Measurements from ENCODE around the gene TCL1A.

The TCL1A gene

DNA sequence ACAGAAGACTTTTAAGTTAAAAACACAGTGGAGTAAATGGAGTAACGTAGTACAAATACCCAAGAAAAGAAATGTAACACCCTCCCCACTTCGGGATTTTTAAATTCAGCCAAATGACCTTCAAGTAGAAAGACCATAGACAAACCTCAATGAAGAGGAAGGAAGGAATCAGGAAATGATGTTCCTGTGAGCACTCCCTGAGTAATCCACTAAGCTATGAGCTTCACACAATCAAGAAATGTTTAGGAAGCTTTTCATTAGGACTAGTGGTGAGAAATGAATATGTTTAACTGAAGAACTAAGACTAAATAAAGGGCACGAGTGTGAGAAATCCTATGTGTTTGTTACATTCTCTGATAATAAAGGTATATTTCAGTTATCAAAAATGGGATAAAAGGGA lies 10.1 kb downstream of the TCL1A start:
- no peak for DNase-seq

DNA sequence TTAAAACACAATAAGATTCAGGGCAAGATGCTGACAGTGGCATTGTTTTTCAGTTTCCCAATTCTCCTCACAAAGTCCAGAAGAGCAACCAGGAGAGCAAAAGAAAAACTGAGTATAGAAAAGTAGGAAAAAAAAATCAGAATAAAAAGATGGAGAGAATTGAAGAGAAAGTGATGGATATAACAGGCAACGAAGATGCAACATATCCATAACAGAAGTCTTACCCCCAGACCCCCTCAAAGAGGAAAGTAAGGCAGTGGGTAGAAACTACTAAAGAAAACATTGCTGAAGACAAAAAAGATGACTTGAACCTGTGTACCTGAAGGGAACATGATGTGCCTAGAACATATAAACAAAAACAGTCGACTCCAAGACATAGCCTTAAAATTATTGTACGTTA lies 10.6 kb downstream of the TCL1A start:
- no peak for DNase-seq

DNA sequence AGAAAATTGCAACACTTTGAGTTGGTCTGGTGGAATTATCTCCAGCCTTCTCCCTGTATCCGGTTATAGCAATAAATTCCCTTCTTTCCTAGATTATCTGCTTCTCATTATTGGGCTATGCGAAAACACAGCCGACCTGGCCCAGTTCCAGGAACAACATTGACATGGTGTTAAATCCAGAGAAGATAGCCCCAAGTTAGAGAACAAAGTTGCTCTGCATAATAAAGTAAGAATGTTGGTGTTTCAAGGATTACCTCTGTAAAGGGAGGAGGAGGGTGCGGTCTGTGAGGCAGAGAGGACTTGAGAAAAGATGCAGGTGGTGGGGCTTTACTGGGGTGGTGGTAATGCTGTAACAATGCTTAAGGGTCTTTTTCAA lies 12.1 kb downstream of the TCL1A start:
- no peak for DNase-seq

DNA sequence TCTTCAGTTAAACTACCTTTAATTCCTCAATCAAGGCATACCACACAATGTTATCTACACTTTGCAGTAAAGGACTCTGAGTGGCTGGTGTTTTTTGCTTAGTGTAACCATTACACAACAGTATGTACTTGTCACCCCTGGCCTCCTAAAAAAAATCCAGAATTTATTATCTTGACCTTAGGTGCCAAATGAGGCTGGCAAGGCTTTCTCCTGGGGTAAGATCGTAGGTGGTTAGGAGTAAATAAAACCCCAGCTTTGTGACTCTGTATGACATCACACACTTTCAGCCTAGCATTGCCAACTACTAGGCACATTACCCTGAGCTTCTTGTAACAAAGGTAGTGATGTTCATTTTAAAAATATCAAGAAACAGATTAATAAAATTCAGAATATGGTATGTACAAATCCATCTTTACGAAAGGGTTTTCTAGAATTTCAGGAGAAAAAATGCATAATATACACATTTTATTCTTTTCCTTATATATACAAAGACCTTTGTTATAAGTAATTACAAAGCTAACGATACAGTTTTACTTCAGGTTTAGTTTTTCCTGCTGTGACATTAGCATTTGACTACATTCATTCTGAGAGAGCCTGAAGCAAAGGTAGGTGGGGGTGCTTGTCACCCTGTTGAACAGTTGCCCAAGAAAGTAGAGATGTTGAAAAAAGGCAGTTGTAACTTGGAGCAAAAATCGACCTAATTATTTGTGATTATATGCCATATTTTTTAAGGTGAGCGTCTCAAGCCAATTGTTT lies 13.5 kb downstream of the TCL1A start:
- DNase-seq = no peak

DNA sequence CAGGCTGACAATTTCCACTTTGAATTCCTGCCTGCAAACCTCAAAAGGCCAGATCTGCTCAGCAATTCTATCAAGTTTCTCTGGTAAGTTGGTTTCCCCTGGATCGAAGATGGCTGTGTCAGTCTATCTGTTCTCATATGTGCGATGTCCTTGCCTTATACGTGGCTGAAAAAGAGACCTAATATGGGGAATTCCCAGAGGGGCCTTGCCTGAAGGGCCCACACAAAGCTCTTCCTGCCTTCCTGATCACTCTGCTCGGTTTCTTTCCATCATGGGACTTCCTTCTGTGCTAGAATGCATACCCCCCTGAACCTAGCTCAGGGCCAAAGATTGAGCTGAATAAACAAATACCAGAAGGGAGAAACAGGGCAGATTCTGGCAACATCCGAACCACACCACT lies 14.5 kb downstream of the TCL1A start:
- no peak for DNase-seq

DNA sequence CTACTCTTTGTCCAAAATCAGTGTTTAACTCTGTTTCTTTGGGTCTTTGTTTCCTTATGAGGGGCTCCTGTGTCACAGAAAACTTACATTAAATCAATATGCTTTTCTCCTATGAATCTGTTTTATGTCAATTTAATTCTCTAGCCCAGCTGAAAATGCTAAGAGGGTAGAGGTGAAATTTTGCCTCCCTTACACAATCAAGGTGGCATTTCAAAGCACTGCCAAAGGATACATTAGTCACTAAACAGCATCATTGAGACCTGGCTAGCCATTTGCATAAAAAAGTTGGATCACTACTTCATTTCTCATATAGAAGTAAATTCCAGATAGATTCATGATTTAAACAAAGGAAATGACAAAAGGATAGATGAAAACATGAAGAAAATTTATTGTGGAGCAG lies 15.6 kb downstream of the TCL1A start:
- DNase-seq = no peak

DNA sequence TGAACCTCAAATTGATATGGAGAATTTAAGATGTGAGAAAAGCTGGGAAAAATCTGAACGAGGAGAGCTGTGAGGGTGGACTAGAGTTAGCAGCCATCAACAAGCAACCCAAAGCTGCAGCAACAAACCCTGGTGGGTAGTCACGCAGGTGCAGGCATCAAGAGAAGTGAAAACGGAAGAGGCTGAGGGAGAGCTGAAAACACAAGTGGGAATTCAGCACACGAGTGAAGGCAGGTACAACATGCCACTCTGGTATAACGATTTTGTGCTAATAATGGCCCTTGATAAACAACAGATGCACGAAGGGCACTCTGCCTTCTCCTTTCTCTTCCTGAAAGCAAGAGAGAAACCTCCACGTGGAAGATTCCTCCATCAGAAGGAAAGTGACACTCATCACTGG lies 16.2 kb downstream of the TCL1A start:
- no peak for DNase-seq

DNA sequence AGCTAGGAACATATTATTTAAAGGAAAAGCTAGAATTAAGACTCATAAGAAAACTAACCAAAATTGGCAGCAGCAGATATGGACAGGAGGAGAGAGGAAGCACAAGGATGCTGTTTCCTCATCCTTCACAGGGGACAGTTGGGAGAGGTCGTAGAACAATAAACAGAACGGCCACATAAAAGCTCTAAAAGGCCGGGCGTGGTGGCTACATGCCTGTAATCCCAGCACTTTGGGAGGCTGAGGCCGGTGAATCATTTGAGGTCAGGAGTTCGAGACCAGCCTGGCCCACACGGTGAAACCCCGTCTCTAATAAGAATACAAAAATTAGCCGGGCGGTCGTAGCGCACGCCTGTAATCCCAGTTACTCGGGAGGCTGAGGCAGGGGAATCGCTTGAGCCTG lies 17.2 kb downstream of the TCL1A start:
- DNase-seq = no peak

DNA sequence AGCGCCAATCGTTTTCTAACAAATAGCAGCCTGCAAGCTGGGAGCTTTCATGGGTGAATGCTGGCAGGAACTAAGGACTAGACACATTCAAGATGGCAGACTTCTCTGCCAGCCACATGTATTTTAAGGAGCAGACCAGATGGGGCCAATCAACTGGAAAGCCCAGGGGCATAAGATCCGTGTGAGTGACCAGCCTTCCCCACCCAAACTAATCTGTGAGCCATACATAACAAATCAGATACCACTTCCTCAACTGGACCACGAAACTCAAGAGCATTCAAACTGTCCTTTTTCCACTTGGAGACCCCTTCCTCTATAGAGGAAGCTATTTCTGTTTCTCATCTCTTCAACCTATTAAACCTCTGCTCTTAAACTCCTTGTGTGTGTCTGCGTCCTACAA lies 18.0 kb downstream of the TCL1A start:
- no peak for DNase-seq

DNA sequence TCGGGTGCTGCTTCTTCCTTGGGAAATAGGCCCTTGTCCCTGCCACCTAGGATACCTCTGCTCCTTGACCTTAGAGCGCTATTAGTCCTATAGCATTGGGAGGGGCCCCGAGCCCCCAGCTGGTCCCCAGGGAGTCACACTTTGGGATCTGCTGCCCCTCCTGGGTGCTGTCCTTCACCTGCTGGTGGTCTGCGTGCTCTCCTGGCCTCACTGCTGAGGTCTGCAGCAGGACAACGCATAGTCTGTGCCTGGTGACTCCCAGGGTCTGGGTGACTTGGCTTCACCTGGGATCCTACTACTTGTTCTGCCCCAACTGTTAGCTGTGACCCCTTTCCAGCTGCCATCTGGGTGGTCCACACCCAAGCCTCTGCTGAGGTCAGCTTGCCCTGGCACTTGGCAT lies 18.9 kb downstream of the TCL1A start:
- DNase-seq = no peak

DNA sequence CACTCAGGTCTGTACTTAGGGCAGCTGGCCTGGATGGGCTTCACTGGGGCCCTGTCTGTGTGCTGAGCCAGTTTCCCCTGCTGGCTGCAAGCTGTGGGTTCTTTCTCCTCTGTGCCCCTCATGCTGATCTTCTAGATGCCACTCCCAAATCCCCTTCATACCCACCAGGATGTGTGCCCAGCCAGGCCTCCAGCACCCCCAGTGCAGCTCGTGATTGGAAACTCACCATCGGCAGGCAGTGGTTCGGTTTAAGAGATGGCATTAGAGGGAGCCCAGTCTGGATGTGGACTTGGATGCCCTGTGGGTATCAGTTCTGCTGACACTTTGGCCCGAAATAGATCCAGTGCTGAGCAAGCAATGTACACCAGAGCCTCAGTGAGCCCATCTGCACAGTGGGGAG lies 21.8 kb downstream of the TCL1A start:
- no peak for DNase-seq

DNA sequence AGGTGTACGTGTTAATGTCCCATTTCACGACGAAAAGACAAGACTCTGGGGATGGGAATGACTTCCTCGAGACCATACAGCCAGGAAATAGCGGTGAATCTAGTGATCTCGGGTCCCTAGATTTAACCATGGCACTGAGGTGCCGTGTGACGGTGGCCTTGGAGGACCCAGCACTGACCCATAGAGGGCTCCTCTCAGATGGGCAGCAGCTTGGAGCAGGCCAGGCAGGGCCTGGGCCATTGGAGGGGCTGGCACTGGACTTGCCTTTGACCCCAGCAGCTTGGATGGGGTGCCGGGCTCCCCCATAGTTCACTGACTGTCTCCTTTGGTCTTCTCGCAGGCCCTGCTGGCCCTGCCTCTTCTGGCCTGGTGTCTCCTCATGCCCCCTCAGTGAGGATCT lies 22.3 kb downstream of the TCL1A start:
- no peak for DNase-seq

DNA sequence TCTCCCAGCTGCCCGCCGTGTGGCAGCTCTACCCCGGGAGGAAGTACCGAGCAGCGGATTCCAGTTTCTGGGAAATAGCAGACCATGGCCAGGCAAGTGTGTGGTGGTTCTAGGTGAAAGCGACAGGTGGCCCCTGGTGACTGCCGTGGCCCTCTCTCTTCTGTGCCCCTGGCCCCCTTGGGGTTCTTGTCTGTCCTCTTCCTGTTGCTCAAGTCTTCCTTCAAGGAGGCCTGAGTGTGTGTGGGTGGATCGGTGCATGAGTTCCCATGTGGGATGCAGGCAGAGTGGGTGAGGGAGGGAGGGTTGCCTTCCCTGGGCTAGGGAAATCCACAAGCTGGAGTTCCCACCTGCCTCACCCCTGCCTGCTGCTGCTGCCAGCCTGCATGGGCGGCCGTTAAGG lies 23.1 kb downstream of the TCL1A start:
- no peak for DNase-seq

DNA sequence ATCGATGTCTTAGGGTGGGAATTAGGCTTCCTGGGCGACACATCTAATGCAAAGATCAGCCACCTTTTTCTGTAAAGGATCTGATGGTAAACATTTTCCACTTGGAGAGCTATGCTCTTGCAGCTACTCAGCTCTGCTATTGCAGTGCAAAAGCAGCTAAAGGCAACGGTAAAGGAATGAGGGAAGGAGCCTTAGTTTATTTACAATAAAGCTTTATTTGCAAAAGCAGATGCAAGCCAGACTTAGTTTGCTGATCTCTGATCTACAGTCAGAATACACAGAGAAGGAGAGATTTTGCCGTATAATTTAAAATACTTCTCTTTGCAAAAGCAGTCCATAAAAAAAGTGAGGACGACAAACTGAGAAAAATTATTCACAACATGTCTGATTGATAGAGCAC lies 24.5 kb downstream of the TCL1A start:
- DNase-seq = no peak

DNA sequence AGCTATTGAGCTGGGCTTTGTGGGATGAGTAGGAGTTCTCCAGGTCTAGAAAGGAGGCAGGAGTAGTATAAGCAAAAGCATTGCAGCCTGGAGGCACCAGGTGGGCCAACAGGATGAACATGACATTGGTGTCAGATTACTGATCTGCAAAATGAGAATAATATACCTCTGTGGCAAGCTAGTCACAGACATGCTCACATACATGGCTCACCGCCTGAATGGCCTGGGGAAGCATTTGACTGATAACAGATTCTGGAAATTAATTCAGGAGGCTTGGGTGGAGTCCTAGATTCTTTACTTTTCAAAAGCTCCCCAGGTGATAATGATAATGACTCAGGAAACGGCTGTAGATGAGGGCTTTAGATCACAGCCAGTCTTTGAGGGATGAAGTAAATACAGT lies 27.0 kb downstream of the TCL1A start:
- DNase-seq = no peak

DNA sequence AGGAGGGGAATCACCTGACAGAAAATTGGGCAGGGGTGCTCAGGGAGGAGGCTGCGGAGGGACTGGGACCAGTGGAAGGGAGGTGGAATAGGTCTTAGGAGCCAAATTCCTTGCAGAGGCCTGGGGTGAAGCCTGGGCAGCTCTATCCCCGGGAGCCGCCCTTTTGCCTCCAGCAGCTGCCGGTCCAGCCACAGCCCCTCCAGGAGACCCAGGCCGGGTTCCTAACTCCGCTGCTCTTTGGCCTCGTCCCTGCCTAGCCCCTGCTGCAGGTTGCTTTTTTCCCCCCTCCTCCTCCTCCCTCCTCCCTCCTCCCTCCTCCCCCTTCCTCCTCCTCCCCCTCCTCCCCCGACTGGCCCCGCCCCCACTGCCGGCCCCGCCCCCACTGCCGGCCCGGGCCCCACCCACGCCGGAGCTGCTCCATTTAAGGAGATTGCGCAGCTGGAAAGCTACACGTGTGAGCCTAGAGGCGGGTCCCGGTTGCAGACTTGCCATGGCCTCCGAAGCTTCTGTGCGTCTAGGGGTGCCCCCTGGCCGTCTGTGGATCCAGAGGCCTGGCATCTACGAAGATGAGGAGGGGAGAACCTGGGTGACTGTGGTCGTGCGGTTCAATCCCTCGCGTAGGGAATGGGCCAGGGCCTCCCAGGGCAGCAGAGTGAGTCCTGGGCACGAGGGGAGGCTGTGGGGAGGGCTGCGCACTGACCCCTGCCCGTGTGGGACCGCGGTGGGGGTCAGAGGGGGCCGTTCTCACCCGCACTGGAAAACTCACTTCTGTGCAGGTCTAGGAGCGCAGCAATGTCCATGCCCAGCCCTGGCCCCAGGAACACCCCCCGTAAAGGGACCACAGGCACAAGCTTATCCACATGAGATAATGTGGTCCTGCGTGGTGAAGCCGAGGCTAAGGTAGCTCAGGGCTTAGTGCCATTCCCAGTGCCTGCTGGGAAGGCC lies 27.7 kb downstream of the TCL1A start, which contains the start of gene TCL1B:
Gene TCL1B (plus strand): TSS at position 449 of the 945 bp plus-strand sequence. CDS start 42 bp downstream, at position 491.
- DNase-seq = no peak

DNA sequence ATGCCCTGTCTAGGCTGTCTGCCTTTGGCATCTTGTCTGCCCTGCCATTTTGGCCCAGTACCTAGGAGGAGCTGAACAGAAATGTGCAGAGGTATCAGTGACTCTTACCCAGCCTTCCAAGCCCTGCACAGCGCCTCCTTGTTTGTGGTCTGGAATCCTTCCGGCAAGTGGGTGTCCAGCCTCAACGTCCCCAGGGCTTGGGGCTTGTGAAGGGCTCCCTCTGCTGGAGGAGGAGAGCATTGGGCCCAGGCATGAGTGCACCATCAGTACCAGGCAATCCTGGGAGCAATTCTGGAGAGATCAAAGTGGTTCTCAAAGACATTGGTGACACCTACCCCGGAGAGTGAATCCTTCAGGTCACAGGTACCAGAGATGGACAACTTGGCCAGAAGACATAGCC lies 30.1 kb downstream of the TCL1A start:
- no peak for DNase-seq

DNA sequence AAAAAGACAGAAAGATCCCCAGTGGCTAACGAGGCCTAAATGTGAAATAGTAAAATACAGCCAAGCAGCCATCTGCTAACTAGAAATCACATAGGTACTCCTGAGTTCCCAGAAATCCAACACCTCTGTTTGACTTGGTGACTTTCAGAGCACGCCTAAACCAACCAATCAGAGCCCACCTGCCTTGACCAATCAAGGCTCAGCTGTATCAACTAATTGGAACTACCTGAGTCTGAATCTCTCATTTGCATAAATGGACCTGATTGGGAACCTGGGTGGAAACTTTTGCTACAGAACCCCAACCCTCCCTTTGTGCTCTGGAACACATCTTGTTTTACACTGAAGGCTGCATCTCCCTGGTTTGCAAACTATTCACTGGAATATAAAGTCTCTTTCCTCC lies 32.8 kb downstream of the TCL1A start:
- DNase-seq = no peak

DNA sequence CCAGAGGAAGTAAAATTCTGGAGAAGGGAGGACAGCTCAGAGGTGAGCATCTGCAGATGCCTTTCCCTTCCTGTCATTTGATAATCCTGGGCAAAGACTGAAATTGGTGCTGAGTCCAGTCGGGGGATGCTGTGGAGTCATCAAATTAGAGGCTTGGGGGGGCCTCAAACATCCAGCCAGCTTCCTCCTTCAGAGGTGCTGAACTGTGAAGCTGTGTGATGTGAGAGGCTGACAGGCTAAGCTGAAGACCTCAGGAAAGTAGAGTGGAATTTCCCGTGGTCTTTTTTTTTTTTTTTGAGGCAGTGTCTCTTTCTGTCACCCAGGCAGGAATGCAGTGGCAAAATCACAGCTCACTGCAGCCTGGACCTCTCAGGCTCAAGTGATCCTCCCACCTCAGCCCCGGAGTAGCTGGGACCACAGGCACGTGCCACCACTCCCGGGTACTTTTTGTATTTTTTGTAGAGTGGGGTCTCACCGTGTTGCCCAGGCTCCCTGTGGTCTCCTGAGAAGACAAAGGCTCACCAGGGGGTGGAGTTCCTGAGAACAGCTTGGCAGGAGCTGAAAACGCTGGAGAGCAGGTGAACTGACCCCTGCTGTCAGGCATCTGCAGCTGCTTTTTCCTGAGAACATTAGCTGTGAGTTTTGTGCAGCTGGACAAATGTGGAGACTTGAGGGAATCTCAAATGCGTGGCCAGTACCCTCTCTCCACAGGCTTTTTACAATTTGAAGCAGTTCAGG lies 33.8 kb downstream of the TCL1A start:
- DNase-seq = no peak

DNA sequence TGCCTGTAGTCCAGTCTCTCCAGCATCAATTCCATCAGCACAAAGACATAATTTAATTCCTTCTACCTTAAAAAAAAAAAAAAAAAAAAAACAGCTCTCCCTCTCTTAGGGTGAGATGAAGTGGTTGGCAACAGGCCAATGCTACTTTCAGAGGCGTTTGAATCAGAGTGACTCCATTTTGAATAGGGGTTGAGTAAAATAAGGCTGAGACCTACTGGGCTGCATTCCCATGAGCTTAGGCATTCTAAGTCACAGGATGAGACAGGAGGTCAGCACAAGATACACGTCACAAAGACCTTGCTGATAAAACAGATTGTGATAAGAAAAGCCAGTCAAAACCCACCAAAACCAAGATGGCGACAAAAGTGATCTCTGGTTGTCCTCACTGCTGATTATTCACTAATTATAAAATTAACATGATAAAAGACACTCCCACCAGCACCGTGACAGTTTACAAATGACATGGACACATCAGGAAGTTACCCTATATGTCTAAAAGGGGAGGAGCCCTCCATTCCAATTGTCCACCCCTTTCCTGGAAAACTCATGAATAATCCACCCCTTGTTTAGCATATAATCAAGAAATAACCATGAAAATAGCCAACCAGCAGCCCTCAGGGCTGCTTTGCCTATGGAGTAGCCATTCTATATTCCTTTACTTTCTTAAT lies 34.6 kb downstream of the TCL1A start:
- no peak for DNase-seq

DNA sequence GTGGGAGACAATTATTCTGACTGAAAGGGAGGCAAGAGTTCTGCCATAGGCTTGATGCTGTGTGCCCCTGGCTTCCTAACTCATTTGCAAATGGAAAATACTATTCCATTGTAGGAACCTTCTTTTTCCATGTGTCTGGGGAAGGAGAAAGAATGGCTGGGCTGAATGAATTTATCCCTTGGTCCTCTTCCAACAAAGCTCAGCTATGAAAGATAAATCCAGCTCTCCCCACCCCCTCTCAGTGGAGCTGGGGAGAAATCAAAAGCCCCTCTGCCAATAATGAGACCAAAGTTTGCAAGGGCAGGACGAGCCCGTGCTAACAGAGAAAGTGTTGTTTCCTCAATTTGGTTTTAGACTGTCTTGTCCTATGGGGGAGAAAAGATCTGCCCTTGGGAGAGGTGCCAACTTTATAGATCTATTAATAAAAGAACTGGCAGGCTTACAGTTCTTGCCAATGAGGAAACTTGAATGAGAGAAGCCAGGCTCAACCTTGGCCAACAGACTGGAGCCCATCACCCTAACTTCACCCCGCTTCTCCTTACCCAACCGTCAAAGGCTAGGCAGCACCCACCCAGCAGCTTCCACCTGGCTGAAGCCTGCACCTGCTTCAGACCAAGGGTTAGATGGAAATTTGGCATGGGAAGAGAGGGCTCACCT lies 36.6 kb downstream of the TCL1A start:
- no peak for DNase-seq

DNA sequence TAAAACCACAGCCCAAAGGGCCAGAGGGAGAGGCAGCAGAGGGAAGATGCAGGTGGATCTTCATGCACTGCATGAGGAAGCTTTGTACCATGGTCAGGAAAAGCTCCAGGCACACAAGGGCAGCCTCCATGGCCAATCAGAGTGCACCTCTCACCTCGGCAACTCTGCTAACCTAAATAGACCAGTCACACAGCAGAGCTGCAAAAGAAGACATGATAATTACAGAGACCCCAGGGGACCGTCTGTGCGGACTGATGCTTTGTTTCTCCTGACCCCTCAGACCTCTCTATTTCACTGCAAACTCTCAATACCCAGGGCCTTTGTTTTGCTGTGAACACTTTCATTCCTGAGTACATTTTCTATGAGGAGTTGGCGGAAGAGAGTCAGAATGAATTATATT lies 38.4 kb downstream of the TCL1A start:
- DNase-seq = no peak
